ENCODE results near the gene RAI14. TPM values are rescaled to one million over a fixed set of nuclear protein-coding genes. Genes with fewer than 3 reads are reported as not detected.

The RAI14 gene
- total and polyA plus RNA-seq, 2 donors from 2014 or later, result 13.2 to 60.3 TPM

- Histone ChIP-seq H3K9ac (ENCODE audit: low read length in 3 of 3) (peak overlapping the region in 1 of 3 donors; percentile 17), H3K36me3 (ENCODE audit: control insufficient read depth in 2 of 3, insufficient read depth in 3 of 3, low read length in 3 of 3) (peaks cover 0 to 2% (median 0%) of the 10 kb centered on the region in 3 donors), H3K4me3 (ENCODE audit: low read length in 3 of 3) (no peak overlapping the region), H3K27ac (ENCODE audit: low read depth in 2 of 2, low read length in 2 of 2) (no peak overlapping the region), H3K9me3 (ENCODE audit: control insufficient read depth in 2 of 3, insufficient read depth in 1 of 3, low read length in 3 of 3) (no peaks in the 10 kb centered on the region), H3K27me3 (ENCODE audit: control insufficient read depth, insufficient read depth, low read length) (no peaks in the 10 kb centered on the region), H3K4me1 (ENCODE audit: control insufficient read depth in 2 of 3, insufficient read depth in 2 of 3, low read depth in 1 of 3, low read length in 3 of 3) (peaks cover 0 to 40% (median 27%) of the 10 kb centered on the region in 3 donors)
- TF ChIP-seq, protein P1, sequence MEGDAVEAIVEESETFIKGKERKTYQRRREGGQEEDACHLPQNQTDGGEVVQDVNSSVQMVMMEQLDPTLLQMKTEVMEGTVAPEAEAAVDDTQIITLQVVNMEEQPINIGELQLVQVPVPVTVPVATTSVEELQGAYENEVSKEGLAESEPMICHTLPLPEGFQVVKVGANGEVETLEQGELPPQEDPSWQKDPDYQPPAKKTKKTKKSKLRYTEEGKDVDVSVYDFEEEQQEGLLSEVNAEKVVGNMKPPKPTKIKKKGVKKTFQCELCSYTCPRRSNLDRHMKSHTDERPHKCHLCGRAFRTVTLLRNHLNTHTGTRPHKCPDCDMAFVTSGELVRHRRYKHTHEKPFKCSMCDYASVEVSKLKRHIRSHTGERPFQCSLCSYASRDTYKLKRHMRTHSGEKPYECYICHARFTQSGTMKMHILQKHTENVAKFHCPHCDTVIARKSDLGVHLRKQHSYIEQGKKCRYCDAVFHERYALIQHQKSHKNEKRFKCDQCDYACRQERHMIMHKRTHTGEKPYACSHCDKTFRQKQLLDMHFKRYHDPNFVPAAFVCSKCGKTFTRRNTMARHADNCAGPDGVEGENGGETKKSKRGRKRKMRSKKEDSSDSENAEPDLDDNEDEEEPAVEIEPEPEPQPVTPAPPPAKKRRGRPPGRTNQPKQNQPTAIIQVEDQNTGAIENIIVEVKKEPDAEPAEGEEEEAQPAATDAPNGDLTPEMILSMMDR (IDR thresholded peaks at IDR 0.05; ENCODE audit: borderline replicate concordance, extremely low read depth, insufficient read depth), result no peak
- DNase-seq, result no peak
- no peak for FAIRE-seq
- intact Hi-C loops (cut with DNase I), result no loop called here
Observed at GRCh38 chr5:34669931-34670516, 13.9 kb downstream of the RAI14 start.

- FAIRE-seq, result no peak
- Histone ChIP-seq H3K4me3 (ENCODE audit: low read length in 3 of 3) (no peak overlapping the region), H3K36me3 (ENCODE audit: control insufficient read depth in 2 of 3, insufficient read depth in 3 of 3, low read length in 3 of 3) (peaks cover 0 to 2% (median 0%) of the 10 kb centered on the region in 3 donors), H3K4me1 (ENCODE audit: control insufficient read depth in 2 of 3, insufficient read depth in 2 of 3, low read depth in 1 of 3, low read length in 3 of 3) (peaks cover 0 to 43% (median 22%) of the 10 kb centered on the region in 3 donors), H3K9ac (ENCODE audit: low read length in 3 of 3) (no peak overlapping the region), H3K27ac (ENCODE audit: low read depth in 2 of 2, low read length in 2 of 2) (no peak overlapping the region), H3K27me3 (ENCODE audit: control insufficient read depth, insufficient read depth, low read length) (no peaks in the 10 kb centered on the region), H3K9me3 (ENCODE audit: control insufficient read depth in 2 of 3, insufficient read depth in 1 of 3, low read length in 3 of 3) (no peaks in the 10 kb centered on the region)
- TF ChIP-seq, protein P1 (IDR thresholded peaks at IDR 0.05; ENCODE audit: borderline replicate concordance, extremely low read depth, insufficient read depth), result no peak
- DNase-seq, result no peak
- intact Hi-C loops (cut with DNase I), result no loop called here
Observed at GRCh38 chr5:34672196-34672595, 16.1 kb downstream of the RAI14 start.

- peak overlapping the region; percentile 45 to 53 for H3K27ac ChIP-seq (ENCODE audit: low read depth in 2 of 2, low read length in 2 of 2)
- TF ChIP-seq, protein P1 (IDR thresholded peaks at IDR 0.05; ENCODE audit: borderline replicate concordance, extremely low read depth, insufficient read depth), result no peak
- no peak overlapping the region for H3K9ac ChIP-seq (ENCODE audit: low read length in 3 of 3)
- H3K4me1 ChIP-seq (ENCODE audit: control insufficient read depth in 2 of 3, insufficient read depth in 2 of 3, low read depth in 1 of 3, low read length in 3 of 3), result peaks cover 0 to 43% (median 22%) of the 10 kb centered on the region in 3 donors
- FAIRE-seq (no peak), DNase-seq (no peak)
- no peaks in the 10 kb centered on the region for H3K36me3 ChIP-seq (ENCODE audit: control insufficient read depth in 2 of 3, insufficient read depth in 3 of 3, low read length in 3 of 3)
- no peak overlapping the region for H3K4me3 ChIP-seq (ENCODE audit: low read length in 3 of 3)
- H3K27me3 ChIP-seq (ENCODE audit: control insufficient read depth, insufficient read depth, low read length), result no peaks in the 10 kb centered on the region
- no peaks in the 10 kb centered on the region for H3K9me3 ChIP-seq (ENCODE audit: control insufficient read depth in 2 of 3, insufficient read depth in 1 of 3, low read length in 3 of 3)
- intact Hi-C loops (cut with DNase I), result no loop called here
Observed at GRCh38 chr5:34673463-34674125, 17.5 kb downstream of the RAI14 start.

Data from kidney (tissue), 14 donors.